DND-41 (cell line): ENCODE data around the gene STT3B.

Source experiments
- ATAC-seq: fragments of 200-7000 bp; cut with Tn5 transposase; 3 replicates; pipeline ENCODE4 v1.9.1; 2021; ENCODE audit warnings: low read depth; ENCODE audit not compliant: insufficient read depth
- DNase-seq: peaks from one replicate; pipeline ENCODE4 v3.0.0-alpha.2; 2020
- H2AFZ ChIP-seq: 2 replicates; pipeline ENCODE4 v1.6.0; 2012; ENCODE audit warnings: low read depth, low read length
- H3K27ac ChIP-seq: 2 replicates; pipeline ENCODE4 v1.5.1; 2012; ENCODE audit warnings: low read length, inconsistent platforms
- H3K27me3 ChIP-seq: fragments of 200-600 bp; sonication (generic); 2 replicates; pipeline ENCODE4 v1.6.0; 2012; ENCODE audit warnings: low read length, mild to moderate bottlenecking, inconsistent platforms; ENCODE audit not compliant: insufficient read depth, poor library complexity
- H3K36me3 ChIP-seq: 2 replicates; pipeline ENCODE4 v1.5.1; 2012; ENCODE audit warnings: low read length, inconsistent platforms; ENCODE audit not compliant: insufficient read depth
- H3K4me1 ChIP-seq: 2 replicates; pipeline ENCODE4 v1.5.1; 2012; ENCODE audit warnings: mild to moderate bottlenecking, low read length; ENCODE audit not compliant: insufficient read depth
- H3K4me2 ChIP-seq: 2 replicates; pipeline ENCODE4 v1.6.0; 2012; ENCODE audit warnings: mild to moderate bottlenecking, moderate library complexity, low read length, inconsistent platforms; ENCODE audit not compliant: insufficient read depth
- H3K4me3 ChIP-seq, 2 experiments: fragments of 200-600 bp in 1 of 2; shearing (Covaris generic) in 1 of 2; 2 replicates each; pipeline ENCODE4 v1.5.1; 2012 to 2016; ENCODE audit warnings: inconsistent platforms in 2 of 2, low read length in 2 of 2, mild to moderate bottlenecking in 2 of 2, low read depth in 1 of 2, moderate library complexity in 1 of 2
- H3K79me2 ChIP-seq: 2 replicates; pipeline ENCODE4 v1.6.0; 2012; ENCODE audit warnings: low read length, inconsistent platforms; ENCODE audit not compliant: insufficient read depth
- H3K9ac ChIP-seq: 2 replicates; pipeline ENCODE4 v1.6.0; 2012; ENCODE audit warnings: low read depth, mild to moderate bottlenecking, inconsistent platforms, low read length, moderate library complexity
- H3K9me3 ChIP-seq: 2 replicates; pipeline ENCODE4 v1.5.1; 2012; ENCODE audit warnings: low read length, moderate library complexity, mild to moderate bottlenecking, inconsistent platforms; ENCODE audit not compliant: insufficient read depth, severe bottlenecking
- H4K20me1 ChIP-seq: 2 replicates; pipeline ENCODE4 v1.6.0; 2012; ENCODE audit warnings: low read length; ENCODE audit not compliant: insufficient read depth
- EZH2 ChIP-seq: IDR thresholded peaks from 3 replicates; pipeline ENCODE4 v1.6.1; 2012; ENCODE audit warnings: borderline replicate concordance, low read depth, mild to moderate bottlenecking, moderate library complexity, low read length, inconsistent platforms; ENCODE audit not compliant: severe bottlenecking
- TF ChIP-seq, protein P1 (sequence below): IDR thresholded peaks from 2 replicates; pipeline ENCODE4 v1.5.1; 2012; ENCODE audit warnings: borderline replicate concordance, low read length, moderate library complexity, mild to moderate bottlenecking; ENCODE audit not compliant: poor library complexity, severe bottlenecking; ENCODE audit errors: extremely low read depth

Gene STT3B

DNA sequence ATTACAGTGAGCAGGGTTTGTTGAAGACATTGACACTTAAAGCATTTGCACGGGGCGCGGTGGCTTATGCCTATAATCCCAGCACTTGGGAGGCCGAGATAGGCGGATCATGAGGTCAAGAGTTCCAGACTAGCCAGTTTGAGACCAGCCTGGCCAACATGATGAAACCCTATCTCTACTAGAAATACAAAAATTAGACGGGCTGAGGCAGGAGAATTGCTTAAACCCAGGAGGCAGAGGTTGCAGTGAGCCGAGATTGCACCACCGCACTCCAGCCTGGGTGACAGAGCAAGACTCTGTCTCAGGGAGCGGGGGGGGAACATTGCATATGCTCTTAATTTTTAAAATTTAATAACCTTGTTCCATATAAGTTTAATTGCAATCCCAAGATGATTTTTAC lies 11.9 kb downstream of the STT3B start:
- ATAC-seq: peak; percentile 39; the same call in 2 of the 3 replicates
- H3K79me2 ChIP-seq: peaks cover 100% of the 10 kb centered on the region
- peak overlapping the region; percentile 16 for H3K4me2 ChIP-seq
- peaks cover 64% of the 10 kb centered on the region for H3K4me1 ChIP-seq
- no peak overlapping the region for H3K27ac ChIP-seq
- TF ChIP-seq EZH2: no peak
- TF ChIP-seq, protein P1, sequence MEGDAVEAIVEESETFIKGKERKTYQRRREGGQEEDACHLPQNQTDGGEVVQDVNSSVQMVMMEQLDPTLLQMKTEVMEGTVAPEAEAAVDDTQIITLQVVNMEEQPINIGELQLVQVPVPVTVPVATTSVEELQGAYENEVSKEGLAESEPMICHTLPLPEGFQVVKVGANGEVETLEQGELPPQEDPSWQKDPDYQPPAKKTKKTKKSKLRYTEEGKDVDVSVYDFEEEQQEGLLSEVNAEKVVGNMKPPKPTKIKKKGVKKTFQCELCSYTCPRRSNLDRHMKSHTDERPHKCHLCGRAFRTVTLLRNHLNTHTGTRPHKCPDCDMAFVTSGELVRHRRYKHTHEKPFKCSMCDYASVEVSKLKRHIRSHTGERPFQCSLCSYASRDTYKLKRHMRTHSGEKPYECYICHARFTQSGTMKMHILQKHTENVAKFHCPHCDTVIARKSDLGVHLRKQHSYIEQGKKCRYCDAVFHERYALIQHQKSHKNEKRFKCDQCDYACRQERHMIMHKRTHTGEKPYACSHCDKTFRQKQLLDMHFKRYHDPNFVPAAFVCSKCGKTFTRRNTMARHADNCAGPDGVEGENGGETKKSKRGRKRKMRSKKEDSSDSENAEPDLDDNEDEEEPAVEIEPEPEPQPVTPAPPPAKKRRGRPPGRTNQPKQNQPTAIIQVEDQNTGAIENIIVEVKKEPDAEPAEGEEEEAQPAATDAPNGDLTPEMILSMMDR: no peak
- peaks cover 82% of the 10 kb centered on the region for H4K20me1 ChIP-seq
- H3K36me3 ChIP-seq: peaks cover 17% of the 10 kb centered on the region
- H3K4me3 ChIP-seq: no peak overlapping the region
- no peak overlapping the region for H3K9ac ChIP-seq
- H2AFZ ChIP-seq: no peak overlapping the region
- DNase-seq: no peak
- no peaks in the 10 kb centered on the region for H3K27me3 ChIP-seq
- no peaks in the 10 kb centered on the region for H3K9me3 ChIP-seq

- Histone ChIP-seq H3K27me3 (no peaks in the 10 kb centered on the region), H3K4me1 (peaks cover 54% of the 10 kb centered on the region), H2AFZ (no peak overlapping the region), H3K9ac (no peak overlapping the region), H4K20me1 (peaks cover 87% of the 10 kb centered on the region), H3K36me3 (peaks cover 15% of the 10 kb centered on the region), H3K4me3 (no peak overlapping the region), H3K4me2 (no peak overlapping the region), H3K79me2 (peaks cover 100% of the 10 kb centered on the region), H3K27ac (no peak overlapping the region), H3K9me3 (no peaks in the 10 kb centered on the region)
- ATAC-seq: no peak
- DNase-seq: no peak
- TF ChIP-seq, protein P1: no peak
- TF ChIP-seq EZH2: no peak
Observed at GRCh38 chr3:31546162-31546561, 13.4 kb downstream of the STT3B start.

- Histone ChIP-seq H3K4me1 (peaks cover 52% of the 10 kb centered on the region), H3K9ac (no peak overlapping the region), H4K20me1 (peaks cover 90% of the 10 kb centered on the region), H3K27me3 (no peaks in the 10 kb centered on the region), H3K9me3 (no peaks in the 10 kb centered on the region), H3K4me2 (no peak overlapping the region), H3K79me2 (peaks cover 100% of the 10 kb centered on the region), H3K4me3 (no peak overlapping the region), H3K36me3 (peaks cover 15% of the 10 kb centered on the region), H3K27ac (no peak overlapping the region), H2AFZ (no peak overlapping the region)
- ATAC-seq: no peak
- TF ChIP-seq EZH2: no peak
- TF ChIP-seq, protein P1: no peak
- no peak for DNase-seq
Observed at GRCh38 chr3:31546725-31547124, 14.0 kb downstream of the STT3B start.
